Neural crest cell (in vitro differentiated cells): ENCODE data around the gene MICALL1. TPM values are rescaled to one million over a fixed set of nuclear protein-coding genes. Genes with fewer than 3 reads are reported as not detected.

Source experiments
- DNase-seq: peaks from one replicate; pipeline ENCODE4 v3.0.0; 2021; ENCODE audit warnings: low read depth, mixed read lengths, low spot score
- H3K27ac Mint-ChIP-seq: one replicate; pipeline ENCODE4 v1.8.0; 2021; ENCODE audit warnings: mild to moderate bottlenecking, mixed read lengths; ENCODE audit not compliant: unreplicated experiment
- H3K27me3 Mint-ChIP-seq: 2 replicates; pipeline ENCODE4 v1.8.0; 2021; ENCODE audit warnings: low read depth, mild to moderate bottlenecking, mixed read lengths
- H3K36me3 Mint-ChIP-seq: 2 replicates; pipeline ENCODE4 v1.8.0; 2021; ENCODE audit warnings: low read depth, mild to moderate bottlenecking, mixed read lengths
- H3K4me1 Mint-ChIP-seq: 2 replicates; pipeline ENCODE4 v1.8.0; 2021; ENCODE audit warnings: mixed read lengths
- H3K4me3 Mint-ChIP-seq: one replicate; pipeline ENCODE4 v1.8.0; 2021; ENCODE audit warnings: mild to moderate bottlenecking, mixed read lengths
- H3K9me3 Mint-ChIP-seq: 2 replicates; pipeline ENCODE4 v1.8.0; 2021; ENCODE audit warnings: mixed read lengths
- CTCF ChIP-seq: fragments of 200-600 bp; sonication (generic); conservative IDR thresholded peaks from 2 replicates; pipeline ENCODE4 v1.5.0; 2021; ENCODE audit warnings: antibody characterized with exemption, mild to moderate bottlenecking
- total RNA-seq: library from RNA; stranded (reverse); gene quantifications from 2 replicates; pipeline ENCODE4 v1.2.1, GENCODE V29; 2021

The MICALL1 gene
- total RNA-seq, 1 donor from 2014 or later, result 49.1 TPM

- H3K4me1 Mint-ChIP-seq, result no peaks in the 10 kb centered on the region
- DNase-seq, result no peak
- no peak for TF ChIP-seq CTCF
- no peak overlapping the region for H3K4me3 Mint-ChIP-seq
- no peaks in the 10 kb centered on the region for H3K9me3 Mint-ChIP-seq
- H3K36me3 Mint-ChIP-seq, result no peaks in the 10 kb centered on the region
- H3K27ac Mint-ChIP-seq, result no peak overlapping the region
- H3K27me3 Mint-ChIP-seq, result no peaks in the 10 kb centered on the region
Measured at GRCh38 chr22:37922191-37922590, 16.1 kb downstream of the MICALL1 start.

- DNase-seq, result no peak
- TF ChIP-seq CTCF, result no peak
Measured at GRCh38 chr22:37923927-37924326, 17.8 kb downstream of the MICALL1 start.

GRCh38 chr22:37924386-37925065 is 18.4 kb downstream of the MICALL1 start:
- Mint-ChIP-seq H3K9me3 (no peaks in the 10 kb centered on the region), H3K4me3 (no peak overlapping the region), H3K4me1 (no peaks in the 10 kb centered on the region), H3K27ac (no peak overlapping the region), H3K36me3 (peaks cover 3% of the 10 kb centered on the region), H3K27me3 (no peaks in the 10 kb centered on the region)
- DNase-seq, result no peak
- no peak for TF ChIP-seq CTCF

More at GRCh38 chr22:37923927-37924326, 17.8 kb downstream of the MICALL1 start:
- no peak overlapping the region for H3K27ac Mint-ChIP-seq
- H3K4me3 Mint-ChIP-seq, result no peak overlapping the region
- H3K36me3 Mint-ChIP-seq, result peaks cover 3% of the 10 kb centered on the region
- H3K9me3 Mint-ChIP-seq, result no peaks in the 10 kb centered on the region
- H3K27me3 Mint-ChIP-seq, result no peaks in the 10 kb centered on the region
- no peaks in the 10 kb centered on the region for H3K4me1 Mint-ChIP-seq

- no peaks in the 10 kb centered on the region for H3K27me3 Mint-ChIP-seq
- peaks cover 3% of the 10 kb centered on the region for H3K36me3 Mint-ChIP-seq
- DNase-seq, result no peak
- no peaks in the 10 kb centered on the region for H3K9me3 Mint-ChIP-seq
- H3K4me1 Mint-ChIP-seq, result no peaks in the 10 kb centered on the region
- no peak overlapping the region for H3K4me3 Mint-ChIP-seq
- peak overlapping the region; percentile 78 for H3K27ac Mint-ChIP-seq
- no peak for TF ChIP-seq CTCF
Measured at GRCh38 chr22:37925330-37925729, 19.2 kb downstream of the MICALL1 start.

GRCh38 chr22:37925767-37926166 is 19.7 kb downstream of the MICALL1 start:
- DNase-seq, result no peak
- no peak for TF ChIP-seq CTCF
- no peaks in the 10 kb centered on the region for H3K27me3 Mint-ChIP-seq
- H3K4me3 Mint-ChIP-seq, result no peak overlapping the region
- H3K4me1 Mint-ChIP-seq, result no peaks in the 10 kb centered on the region
- H3K27ac Mint-ChIP-seq, result no peak overlapping the region
- H3K36me3 Mint-ChIP-seq, result peaks cover 3% of the 10 kb centered on the region
- no peaks in the 10 kb centered on the region for H3K9me3 Mint-ChIP-seq
